ENCODE results near the gene KIRREL1.
A peak's percentile ranks its signal among the peaks of the same experiment; 100 is the strongest.

Gene KIRREL1

DNA sequence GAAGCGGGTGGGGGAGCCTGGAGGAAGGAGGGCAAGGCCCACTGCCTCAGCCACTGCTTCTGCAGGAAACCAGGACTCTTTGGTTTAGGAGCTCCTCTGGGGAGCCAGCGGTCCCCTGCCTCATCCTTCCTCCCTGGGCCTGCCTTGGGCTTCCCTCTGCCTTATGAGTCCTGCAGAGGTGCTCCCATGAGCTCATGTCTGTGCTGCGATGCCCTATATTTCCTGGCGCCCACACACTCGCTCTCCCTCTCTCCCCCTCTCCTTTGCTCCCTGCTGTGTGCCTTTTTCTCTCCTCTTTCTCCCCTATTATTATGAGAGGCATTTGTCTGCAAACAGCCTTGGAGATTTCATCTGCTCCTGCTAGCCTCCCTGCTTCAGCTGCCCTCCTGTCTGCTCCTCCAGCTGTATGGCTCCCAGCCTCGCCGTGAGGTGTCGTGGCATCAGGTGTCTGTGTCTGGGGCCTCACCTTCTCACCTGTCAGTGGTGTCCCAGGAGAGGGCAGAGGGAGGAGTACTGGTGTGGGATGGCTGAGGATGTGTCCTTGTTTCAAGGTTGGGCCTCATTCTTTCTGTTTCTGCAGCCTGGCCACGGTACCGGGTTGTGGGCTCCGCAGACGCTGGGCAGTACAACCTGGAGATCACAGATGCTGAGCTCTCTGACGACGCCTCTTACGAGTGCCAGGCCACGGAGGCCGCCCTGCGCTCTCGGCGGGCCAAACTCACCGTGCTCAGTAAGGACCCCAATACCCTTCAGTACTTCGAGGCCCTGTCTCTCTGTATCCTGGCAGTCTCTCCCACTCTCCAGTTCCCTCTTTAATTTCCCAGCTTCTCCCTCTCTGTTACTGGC, 84.2 kb downstream of the KIRREL1 start:
- no peak for DNase-seq

DNA sequence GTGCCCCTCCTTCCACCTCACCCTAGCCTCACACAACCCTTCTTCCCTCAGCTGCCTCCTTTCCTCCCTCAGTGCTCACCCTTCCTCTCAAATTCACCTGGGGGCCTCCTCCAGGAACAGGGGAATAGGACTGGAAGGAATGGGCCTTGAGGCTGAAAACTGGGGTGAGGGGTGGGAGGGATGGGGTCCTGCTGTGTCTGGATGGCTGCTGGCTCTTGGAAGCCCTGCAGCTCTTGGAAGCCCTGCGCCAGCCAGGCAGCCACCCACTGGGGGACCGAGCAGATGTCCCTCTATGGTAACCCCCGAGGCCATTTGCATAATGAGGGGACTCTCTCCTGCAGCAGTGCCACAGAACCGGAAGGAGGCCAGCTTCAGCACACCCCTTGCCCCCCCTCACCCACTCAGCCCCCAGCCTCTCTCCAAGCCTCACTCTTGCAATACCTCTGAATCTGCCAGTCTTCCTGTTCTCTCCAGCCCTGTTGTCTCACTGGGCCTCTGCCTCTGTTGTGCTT, 85.2 kb downstream of the KIRREL1 start:
- DNase-seq = no peak

DNA sequence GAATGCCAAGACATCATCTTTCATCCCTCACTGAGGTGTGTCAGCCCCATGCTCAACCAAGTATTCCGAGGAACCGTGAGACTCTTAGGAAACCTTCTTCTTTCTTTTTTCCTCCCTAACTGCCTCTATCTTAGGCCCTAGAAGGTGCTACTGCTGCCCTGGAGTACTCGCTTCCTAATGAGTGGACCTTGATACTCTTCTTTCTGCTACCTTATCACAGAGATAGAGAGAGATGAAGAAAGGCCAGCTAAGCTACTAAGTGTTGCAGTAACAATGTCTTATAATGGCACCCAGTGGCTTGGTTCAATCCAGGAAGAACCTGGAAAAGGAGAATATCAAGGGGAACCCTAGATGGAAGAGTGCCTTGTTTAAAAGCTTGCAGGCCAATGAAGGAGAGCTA, 86.6 kb downstream of the KIRREL1 start:
- no peak for DNase-seq

DNA sequence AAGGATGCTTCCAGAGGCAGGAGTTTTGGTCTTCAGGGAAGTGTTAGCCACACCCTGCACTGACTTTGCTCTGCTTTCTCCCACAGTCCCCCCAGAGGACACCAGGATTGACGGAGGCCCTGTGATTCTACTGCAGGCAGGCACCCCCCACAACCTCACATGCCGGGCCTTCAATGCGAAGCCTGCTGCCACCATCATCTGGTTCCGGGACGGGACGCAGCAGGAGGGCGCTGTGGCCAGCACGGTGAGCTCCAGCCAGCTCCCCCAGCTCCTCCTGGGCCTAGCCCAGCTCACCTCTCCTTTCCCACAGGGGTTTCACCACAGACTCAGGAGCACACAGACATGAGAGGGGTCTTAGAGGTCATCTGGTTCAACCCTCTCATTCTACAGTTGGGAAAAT, 90.9 kb downstream of the KIRREL1 start:
- no peak for DNase-seq

DNA sequence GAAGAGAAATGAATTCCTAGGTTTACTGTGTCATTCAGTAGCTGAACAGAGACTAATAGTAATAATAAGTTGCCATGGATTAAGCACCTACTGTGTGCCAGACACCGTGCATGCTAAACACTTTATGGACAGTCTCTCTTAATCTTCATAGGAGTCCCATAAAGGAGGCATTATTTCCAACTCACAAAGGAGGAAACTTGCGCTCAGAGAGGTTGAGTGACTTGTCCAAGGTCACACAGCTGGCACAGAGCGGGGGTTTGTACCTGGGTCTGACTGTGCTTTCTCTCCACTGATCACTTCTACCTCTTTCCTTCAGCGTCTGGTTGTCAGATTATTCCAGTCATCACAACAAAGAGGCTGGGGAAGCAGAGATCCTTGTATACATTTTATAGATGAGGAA, 91.3 kb downstream of the KIRREL1 start:
- no peak for DNase-seq

DNA sequence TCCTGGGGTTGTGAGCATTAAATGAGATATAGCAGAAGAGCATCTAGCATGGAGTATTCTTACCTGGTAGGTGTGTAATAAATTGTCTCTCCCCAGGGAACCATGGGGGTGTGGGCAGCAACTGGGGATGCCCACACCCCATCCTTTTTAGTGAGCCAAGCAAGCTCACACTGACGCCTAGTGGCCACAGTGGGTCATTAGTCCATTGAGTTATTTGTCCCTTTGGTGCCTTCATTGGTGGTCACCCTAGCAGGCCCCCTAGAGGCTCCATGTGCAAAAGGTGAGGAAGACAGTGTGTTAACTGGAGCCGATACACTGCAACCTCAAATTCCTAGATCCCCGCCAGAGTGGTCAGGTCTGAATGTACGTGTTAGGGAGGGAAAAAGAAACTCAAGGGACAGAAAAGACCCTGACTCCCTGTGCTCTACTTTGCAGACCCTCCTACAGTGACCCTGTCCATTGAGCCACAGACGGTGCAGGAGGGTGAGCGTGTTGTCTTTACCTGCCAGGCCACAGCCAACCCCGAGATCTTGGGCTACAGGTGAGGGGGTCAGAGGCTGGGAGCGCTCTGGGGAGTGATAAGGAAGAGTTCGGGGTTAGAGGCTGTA, 94.0 kb downstream of the KIRREL1 start:
- peak; percentile 14 for DNase-seq

DNA sequence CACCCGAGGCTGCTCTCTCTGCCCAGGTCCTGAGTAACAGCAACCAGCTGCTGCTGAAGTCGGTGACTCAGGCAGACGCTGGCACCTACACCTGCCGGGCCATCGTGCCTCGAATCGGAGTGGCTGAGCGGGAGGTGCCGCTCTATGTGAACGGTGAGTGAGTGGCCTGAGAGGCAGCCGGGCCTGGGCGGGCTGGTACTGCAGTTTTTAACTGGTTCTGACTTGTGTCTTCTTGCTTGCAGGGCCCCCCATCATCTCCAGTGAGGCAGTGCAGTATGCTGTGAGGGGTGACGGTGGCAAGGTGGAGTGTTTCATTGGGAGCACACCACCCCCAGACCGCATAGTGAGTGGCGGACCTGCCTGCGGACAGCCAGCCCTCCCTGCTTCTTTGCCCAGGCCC, 96.0 kb downstream of the KIRREL1 start:
- DNase-seq = no peak

DNA sequence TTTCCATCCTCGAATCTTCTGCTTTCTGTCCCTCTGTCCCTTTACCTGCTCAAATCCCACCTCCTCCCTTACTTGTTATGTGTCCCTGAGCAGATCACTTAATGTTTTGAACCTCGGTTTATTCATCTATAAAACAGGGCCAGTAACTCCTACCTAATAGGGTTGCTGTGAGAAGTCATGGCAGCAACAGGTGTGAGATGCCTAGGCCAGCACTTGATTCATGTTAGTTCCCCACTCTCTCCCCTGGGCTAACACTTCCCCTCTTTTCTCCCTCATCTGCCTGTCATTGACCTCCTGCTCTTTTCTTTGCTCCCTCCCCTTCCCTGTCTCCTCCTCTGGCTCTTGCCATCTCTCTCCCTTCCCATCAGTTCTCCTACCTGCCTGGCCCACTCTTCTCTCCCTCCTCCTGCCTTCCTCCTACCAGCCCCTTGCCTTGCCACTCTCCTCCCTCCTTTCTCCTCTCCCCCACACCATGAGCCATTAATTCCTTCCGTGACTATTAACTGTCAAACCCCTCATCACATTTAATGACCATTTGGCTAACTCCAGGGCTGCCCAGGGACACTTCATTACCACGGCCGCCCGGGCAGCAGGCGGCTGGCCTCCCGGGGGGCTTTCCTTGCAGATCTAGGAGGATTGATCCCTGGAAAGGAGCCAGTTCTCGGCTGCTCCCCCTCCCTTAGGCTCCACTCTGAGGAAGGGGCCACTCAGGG, 96.6 kb downstream of the KIRREL1 start:
- DNase-seq = no peak

DNA sequence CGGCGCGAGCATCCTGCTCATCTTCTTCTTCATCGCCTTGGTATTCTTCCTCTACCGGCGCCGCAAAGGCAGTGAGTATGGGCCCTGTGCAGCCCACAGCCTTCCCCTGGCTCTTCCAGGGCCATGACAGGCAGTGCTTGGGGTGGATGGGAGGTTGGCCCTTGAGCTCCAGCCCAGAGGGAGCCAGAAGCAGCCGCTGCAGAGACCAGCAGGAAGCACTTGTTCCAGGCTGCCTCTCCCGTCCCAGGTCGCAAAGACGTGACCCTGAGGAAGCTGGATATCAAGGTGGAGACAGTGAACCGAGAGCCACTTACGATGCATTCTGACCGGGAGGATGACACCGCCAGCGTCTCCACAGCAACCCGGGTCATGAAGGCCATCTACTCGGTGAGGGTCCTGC, 99.9 kb downstream of the KIRREL1 start:
- DNase-seq = no peak

DNA sequence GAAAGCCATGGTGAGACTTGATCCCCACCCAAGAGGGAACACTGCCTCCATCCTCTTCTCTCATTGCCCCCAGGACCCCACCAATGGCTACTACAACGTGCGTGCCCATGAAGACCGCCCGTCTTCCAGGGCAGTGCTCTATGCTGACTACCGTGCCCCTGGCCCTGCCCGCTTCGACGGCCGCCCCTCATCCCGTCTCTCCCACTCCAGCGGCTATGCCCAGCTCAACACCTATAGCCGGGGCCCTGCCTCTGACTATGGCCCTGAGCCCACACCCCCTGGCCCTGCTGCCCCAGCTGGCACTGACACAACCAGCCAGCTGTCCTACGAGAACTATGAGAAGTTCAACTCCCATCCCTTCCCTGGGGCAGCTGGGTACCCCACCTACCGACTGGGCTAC, 101.1 kb downstream of the KIRREL1 start:
- DNase-seq = no peak

DNA sequence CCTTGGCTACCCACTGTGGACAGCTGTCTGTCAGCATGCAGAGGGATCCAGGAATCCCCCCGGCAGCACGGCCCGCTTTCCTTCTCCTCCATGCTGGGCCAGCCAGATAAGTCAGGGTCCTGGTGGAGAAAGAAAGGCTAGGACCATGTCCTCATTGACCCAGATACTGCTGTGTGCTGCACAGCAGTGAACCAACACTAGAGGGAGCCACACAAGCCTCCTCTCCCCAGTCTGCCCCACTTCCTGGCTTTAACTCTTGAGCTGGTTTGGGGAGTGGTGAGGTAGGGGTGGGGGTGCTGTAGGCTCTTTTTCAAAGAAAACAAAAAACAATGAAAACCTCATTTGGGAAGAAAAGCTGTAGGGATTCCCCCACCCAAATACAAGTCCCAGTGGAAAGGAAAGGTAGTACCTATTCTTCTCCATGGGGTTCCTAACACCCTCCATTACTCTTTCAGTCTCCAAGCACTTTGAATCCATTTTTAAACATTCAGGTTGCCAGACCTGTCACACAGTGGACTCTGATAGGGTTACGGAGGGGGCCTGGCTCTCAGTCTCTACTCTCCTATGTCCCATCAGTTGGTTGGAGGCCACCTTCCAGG, 102.4 kb downstream of the KIRREL1 start:
- no peak for DNase-seq

DNA sequence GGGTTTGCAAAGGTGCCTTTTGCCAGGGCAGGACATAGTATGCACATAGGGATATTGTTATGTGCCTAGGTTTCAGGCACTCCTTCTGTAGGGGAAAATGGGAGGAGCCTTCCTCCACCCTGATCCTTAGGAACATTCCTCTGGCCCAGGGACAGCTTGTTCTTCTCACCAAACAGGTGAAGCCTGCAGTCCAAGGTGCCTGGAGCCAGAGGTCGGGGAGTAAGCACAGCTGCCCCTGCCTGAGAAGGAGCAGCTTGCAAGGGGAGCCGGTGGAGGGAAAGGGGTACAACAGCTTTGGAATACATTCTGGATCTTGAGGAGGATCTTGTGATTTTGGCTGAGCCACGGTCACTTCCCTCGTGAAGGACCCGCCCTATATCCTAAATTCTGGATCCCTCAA, 104.8 kb downstream of the KIRREL1 start:
- DNase-seq = no peak

DNA sequence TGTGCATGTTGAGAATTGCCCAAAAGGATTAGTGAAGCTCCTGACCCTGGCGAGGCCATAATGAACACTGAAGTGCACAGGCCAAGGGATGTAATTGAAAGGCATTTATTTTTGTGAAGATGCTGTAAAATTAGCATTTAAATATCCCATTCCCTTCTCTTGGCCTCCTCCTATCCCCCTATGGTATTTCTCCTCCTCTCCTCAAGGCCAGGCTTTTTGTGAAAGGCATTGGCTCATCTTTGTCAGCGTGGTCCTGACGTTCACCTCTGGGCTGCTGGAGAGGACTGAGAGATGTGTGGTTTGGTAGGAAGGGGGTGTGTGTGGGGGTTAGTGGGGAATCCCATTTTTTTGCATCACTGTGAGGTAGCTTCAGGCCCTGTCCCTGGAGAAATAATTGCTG, 105.7 kb downstream of the KIRREL1 start:
- no peak for DNase-seq

DNA sequence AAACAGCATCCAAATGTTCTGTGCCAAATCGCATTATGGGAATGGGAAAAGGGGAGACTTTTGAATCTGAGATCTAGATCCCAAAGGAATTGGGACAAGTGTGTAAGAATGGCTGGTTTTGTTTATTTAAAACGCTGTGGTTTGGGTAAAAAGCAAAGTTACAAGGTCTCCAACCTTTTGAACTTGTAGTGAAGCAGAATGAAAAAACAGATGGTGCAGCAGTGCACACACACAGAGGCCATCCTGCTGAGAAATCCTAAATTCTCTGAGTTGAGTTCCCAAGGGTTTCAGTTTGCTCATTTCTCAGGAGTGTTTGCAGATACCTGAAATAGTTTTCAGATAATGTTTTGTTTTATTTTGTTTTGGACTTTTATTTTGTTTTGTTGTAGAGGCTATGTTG, 107.1 kb downstream of the KIRREL1 start:
- DNase-seq = no peak

DNA sequence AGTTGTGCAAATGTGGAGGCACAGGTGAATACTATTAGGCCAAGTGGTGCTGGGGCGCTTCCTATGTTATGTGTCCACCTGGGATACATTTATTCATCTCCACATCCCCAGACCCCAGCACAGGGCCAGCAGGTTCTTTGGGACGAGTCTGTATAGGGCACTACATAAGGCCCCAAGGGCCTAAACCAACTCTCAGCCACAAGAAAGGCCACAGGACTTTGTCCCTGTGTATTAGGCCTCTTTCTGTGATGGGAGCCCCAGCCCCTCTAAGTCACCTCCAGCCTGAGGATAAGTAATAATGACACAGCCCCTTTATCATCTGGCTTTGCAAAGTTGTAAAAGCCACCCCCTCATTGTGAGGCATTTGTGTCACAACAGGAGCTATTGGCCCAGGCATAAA, 108.0 kb downstream of the KIRREL1 start:
- no peak for DNase-seq

DNA sequence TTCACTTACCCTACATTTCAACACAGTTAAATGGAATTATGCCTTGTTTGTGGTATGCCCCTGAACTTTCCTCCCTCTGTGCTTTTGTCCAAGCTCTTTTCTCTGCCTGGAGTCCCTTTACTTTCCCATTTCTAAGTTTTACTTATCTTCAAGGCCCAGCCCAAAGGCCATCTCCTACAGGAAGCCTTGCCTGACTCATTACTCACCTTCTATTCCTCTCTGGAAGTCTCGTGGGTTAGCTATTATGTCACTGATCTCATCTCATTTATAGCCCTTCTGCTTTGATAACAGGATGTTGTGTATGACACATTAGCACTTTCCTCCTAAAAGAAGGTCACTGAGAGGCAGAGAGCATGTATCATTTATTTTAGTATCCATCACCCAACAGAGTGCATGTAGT, 108.5 kb downstream of the KIRREL1 start:
- DNase-seq = no peak

DNA sequence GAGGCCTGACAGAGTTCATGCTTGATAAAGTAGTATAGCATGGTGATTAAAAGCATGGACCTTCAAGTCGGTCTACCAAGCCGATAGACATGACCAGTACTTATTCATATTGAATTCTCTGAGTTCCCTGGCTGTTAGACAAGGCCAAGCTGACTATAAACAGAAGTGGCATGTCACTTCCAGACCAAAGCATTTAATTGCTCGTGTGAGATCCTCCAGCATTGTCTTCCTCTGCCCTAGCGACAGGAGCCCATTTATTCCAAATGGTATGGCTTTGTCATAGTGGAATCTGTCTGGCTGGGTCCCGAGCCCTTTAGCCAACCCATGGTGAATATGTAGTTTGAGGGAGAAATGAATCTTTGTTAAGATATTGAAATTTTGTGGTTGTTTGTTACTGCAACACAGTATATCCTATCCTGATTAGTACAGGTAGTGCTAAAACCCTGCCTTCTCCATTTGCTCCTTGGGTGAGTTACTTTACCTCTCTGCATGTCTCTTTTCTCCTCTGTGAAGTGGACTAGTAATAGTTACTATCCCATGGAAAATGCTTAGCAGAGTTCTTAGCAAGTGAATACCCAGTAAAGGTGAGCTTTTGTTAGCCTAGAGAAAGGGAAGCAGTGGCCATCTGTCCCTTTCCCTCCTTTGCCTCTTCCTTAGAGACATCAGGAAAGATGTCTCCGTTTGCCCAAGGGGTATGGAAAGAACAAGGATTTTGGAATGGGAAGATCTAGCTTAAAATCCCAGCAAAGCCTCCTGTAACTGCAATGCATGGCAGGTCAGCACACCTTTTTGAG, 109.6 kb downstream of the KIRREL1 start:
- no peak for DNase-seq

DNA sequence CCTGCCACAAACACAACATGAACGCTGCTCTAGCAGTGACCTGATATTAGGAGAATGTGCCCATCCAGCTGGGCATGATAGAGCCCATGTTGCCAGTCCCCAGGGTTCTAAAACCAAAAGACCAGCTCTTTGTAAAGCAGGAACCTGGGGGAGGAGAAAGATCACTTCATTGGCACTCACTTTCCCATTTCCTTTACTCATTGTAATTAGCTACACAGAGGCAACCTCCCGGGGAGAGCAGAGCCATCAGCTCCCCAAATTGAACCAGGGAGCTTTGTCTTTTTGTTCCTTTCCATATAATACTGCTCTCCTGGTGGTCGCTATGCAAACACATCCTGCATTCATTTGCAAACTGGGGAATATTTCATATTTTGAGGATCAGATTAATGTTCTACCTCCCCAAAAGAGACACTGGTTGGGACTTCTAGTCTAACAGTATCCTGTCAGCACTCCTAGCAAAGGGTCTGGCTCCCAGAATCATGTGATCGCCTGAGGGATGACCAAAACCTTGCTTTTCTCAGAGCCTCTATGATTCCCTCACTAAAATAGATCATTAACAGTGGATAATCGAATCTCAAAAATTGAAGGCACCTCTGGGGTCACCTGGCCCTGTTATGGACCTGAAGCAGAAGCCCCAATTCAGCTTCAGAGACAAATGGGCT, 110.5 kb downstream of the KIRREL1 start:
- DNase-seq = no peak

DNA sequence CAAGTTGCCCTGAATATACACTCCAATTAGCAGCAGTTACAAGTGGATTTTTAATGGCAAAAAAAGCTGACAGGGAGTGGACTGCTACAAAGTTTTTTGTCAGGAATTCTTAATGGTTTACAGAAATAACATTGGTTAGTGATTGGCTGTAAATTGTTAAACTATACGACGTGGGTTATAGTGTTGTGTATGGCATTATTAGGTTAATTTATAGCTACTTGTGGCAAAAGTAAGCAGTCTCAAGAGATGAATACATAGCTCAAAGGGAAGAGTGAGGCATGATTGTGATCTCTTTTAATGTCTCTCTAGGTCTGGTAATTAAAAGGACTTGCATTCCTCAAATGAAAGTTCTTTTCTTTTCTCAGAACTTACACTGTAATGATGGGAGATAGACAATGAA, 111.4 kb downstream of the KIRREL1 start:
- DNase-seq = no peak

DNA sequence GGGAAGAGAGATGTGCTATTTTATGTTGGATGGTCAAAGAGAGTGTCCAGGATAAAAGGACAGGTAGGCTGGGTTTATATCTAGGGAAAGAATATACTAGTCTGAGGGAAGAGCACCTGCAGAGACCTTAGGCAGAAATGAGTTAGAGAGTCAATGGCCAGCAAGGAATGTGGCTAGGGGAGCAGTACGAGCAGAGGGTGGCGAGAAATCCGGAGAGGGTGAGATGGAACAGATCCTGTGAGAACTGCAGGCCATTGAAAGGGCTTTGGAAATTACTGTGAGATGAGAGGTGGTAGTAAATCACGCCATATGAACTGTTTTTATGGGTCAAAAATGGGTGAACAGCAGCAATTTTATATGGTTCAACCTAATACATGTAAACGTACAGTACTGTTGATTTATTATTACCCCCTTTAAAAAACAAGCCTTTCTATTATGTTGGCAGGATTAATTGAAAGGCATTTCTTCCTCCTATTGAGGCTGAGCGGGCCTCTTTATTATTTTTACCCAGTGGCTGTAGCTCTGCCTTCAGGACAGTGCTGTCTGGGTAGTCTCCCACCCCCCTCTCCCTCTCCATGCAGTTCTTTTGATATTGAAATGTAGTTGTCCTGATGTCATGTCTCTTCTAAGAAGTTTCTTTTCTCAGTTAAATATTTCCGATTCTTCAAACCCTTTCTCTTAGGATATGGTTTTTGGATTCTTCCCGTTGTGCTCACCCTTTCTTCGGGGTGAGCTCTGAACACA, 112.1 kb downstream of the KIRREL1 start:
- DNase-seq = no peak

DNA sequence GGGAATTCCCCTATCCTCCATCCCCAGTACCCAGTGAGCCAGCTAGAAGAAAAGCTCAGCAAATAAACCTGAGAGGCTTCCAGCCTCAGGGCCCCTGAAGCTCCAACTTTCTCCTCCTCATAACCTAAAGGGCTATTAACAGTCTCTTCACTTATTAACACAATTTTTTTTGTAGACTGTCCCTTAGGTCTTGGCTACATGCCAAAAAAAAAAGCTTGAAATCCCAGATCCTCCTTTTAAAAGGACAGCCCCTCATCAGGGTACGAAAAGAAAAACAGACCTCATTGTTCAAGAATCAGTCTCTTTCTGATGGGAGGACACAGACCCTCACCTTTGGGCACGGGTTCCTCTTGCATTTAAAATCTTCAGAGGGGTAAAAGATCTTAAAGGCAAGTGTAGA, 114.5 kb downstream of the KIRREL1 start:
- DNase-seq = no peak
